SW480 (cell line): ENCODE data around the gene ERCC2.
"Not testable (repeated sequence)": the region's sequence is repeated elsewhere in the genome, so short reads cannot be mapped to it uniquely, and the experiment has no call there.

Source experiments
- DNase-seq: peaks from one replicate; pipeline ENCODE4 v3.0.0-alpha.2; 2016; ENCODE audit warnings: low spot score

ERCC2 gene

GRCh38 chr19:45333609-45334303 is 36.6 kb downstream of the ERCC2 start:
- DNase-seq: no peak

GRCh38 chr19:45331411-45331810 is 39.0 kb downstream of the ERCC2 start:
- no peak for DNase-seq

GRCh38 chr19:45327404-45328143 is 42.8 kb downstream of the ERCC2 start:
- no peak for DNase-seq

GRCh38 chr19:45324349-45324907 is 45.9 kb downstream of the ERCC2 start:
- DNase-seq: no peak

- no peak for DNase-seq
Observed at GRCh38 chr19:45323671-45324081, 46.7 kb downstream of the ERCC2 start.

- no peak for DNase-seq
Observed at GRCh38 chr19:45322744-45323281, 47.6 kb downstream of the ERCC2 start, which contains the start of gene CKM. TSS of gene CKM (minus strand) at chr19:45322875. CDS start at chr19:45319713, 3,162 bp downstream.

- no peak for DNase-seq
Observed at GRCh38 chr19:45322311-45322710, 48.1 kb downstream of the ERCC2 start.

- no peak for DNase-seq
Observed at GRCh38 chr19:45321848-45322247, 48.5 kb downstream of the ERCC2 start.

GRCh38 chr19:45320997-45321775 is 49.2 kb downstream of the ERCC2 start:
- no peak for DNase-seq

GRCh38 chr19:45315304-45315703 is 55.1 kb downstream of the ERCC2 start:
- no peak for DNase-seq

- DNase-seq: no peak
Observed at GRCh38 chr19:45314708-45315245, 55.6 kb downstream of the ERCC2 start.

- DNase-seq: not testable (repeated sequence)
Observed at GRCh38 chr19:45312285-45312684, 58.1 kb downstream of the ERCC2 start.

GRCh38 chr19:45311621-45312020 is 58.8 kb downstream of the ERCC2 start:
- DNase-seq: peak; percentile 61

- not testable (repeated sequence) for DNase-seq
Observed at GRCh38 chr19:45309322-45309721, 61.1 kb downstream of the ERCC2 start.

- no peak for DNase-seq
Observed at GRCh38 chr19:45307361-45307760, 63.0 kb downstream of the ERCC2 start.

- no peak for DNase-seq
Observed at GRCh38 chr19:45306518-45307027, 63.8 kb downstream of the ERCC2 start.

- DNase-seq: no peak
Observed at GRCh38 chr19:45306040-45306439, 64.3 kb downstream of the ERCC2 start.

- DNase-seq: no peak
Observed at GRCh38 chr19:45305421-45305820, 65.0 kb downstream of the ERCC2 start.

- DNase-seq: no peak
Observed at GRCh38 chr19:45305007-45305406, 65.4 kb downstream of the ERCC2 start.

- no peak for DNase-seq
Observed at GRCh38 chr19:45304141-45304926, 66.0 kb downstream of the ERCC2 start.
